T-cell (primary cell): ENCODE data around the gene LCOR. TPM values are rescaled to one million over a fixed set of nuclear protein-coding genes. Genes with fewer than 3 reads are reported as not detected.

ENCODE experiments used
- ATAC-seq, 4 experiments: fragments of 200-7000 bp in 3 of 4; fragments of 150-1000 bp in 1 of 4; cut with Tn5 transposase; replicated peaks in 1 of 4; 1 replicate in 3 of 4; 2 replicates in 1 of 4; pipeline ENCODE4 v1.10.0; 2021; ENCODE audit warnings: moderate library complexity in 3 of 4, mild to moderate bottlenecking in 2 of 4, moderate number of reproducible peaks in 1 of 4
- CTCF ChIA-PET, 2 donors: fragments of 300-600 bp; sonication (Branson Sonifier 250); formaldehyde crosslinking; loops; one replicate each; lab custom pipeline; 2022; ENCODE audit warnings: antibody characterized with exemption in 2 of 2; lab: Charles Lee
- POLR2A ChIA-PET, 2 donors: fragments of 300-600 bp; sonication (Branson Sonifier 250); formaldehyde crosslinking; loops; one replicate each; lab custom pipeline; 2022; ENCODE audit warnings: antibody characterized with exemption in 2 of 2; lab: Charles Lee
- DNase-seq, 35 experiments: peaks; one replicate each; pipeline versions ENCODE4 v3.0.0 to v3.0.0-alpha.2; 2013 to 2023
- H3K27ac ChIP-seq: one replicate; pipeline ENCODE4 v1.5.1; 2013; ENCODE audit warnings: low read length
- H3K27me3 ChIP-seq, 2 experiments: replicated peaks in 1 of 2; 1 replicate in 1 of 2; 2 replicates in 1 of 2; pipeline versions ENCODE4 v1.6.1 to v1.7.0; 2013; ENCODE audit warnings: low read length in 1 of 2, mixed read lengths in 1 of 2; ENCODE audit not compliant: control insufficient read depth in 2 of 2, insufficient read depth in 2 of 2; ENCODE audit errors: extremely low read depth in 1 of 2
- H3K36me3 ChIP-seq, 2 donors: 1 replicate in 1 of 2; 2 replicates in 1 of 2; pipeline versions ENCODE4 v1.6.1 to v1.7.0; 2013; ENCODE audit warnings: low read length in 1 of 2; ENCODE audit not compliant: control insufficient read depth in 2 of 2, insufficient read depth in 1 of 2; ENCODE audit errors: extremely low read depth in 1 of 2
- H3K4me1 ChIP-seq, 2 experiments: 1 replicate in 1 of 2; 2 replicates in 1 of 2; pipeline versions ENCODE4 v1.6.1 to v1.7.0; 2013; ENCODE audit warnings: low read length in 2 of 2, mixed read lengths in 1 of 2; ENCODE audit not compliant: insufficient read depth in 2 of 2, control insufficient read depth in 1 of 2; ENCODE audit errors: extremely low read depth in 1 of 2
- H3K4me3 ChIP-seq, 2 donors: 1 replicate in 1 of 2; 2 replicates in 1 of 2; pipeline versions ENCODE4 v1.5.1 to v1.7.0; 2013; ENCODE audit warnings: mild to moderate bottlenecking in 2 of 2, low read length in 1 of 2, moderate library complexity in 1 of 2; ENCODE audit not compliant: control insufficient read depth in 1 of 2; ENCODE audit errors: extremely low read depth in 1 of 2
- H3K9me3 ChIP-seq: 2 replicates; pipeline ENCODE4 v1.7.0; 2013
- H3K27ac Mint-ChIP-seq, 2 donors: one replicate each; pipeline ENCODE4 v1.8.0; 2020 to 2021; ENCODE audit warnings: mild to moderate bottlenecking in 2 of 2, mixed read lengths in 2 of 2
- H3K27me3 Mint-ChIP-seq, 2 donors: one replicate each; pipeline ENCODE4 v1.8.0; 2021 to 2022; ENCODE audit warnings: mixed read lengths in 2 of 2
- H3K36me3 Mint-ChIP-seq: one replicate; pipeline ENCODE4 v1.8.0; 2021; ENCODE audit warnings: mixed read lengths
- H3K4me1 Mint-ChIP-seq, 3 donors: one replicate each; pipeline ENCODE4 v1.8.0; 2020 to 2022; ENCODE audit warnings: mixed read lengths in 3 of 3, mild to moderate bottlenecking in 1 of 3
- H3K4me3 Mint-ChIP-seq, 3 donors: one replicate each; pipeline ENCODE4 v1.8.0; 2020 to 2022; ENCODE audit warnings: mild to moderate bottlenecking in 3 of 3, mixed read lengths in 3 of 3, moderate library complexity in 3 of 3
- H3K9me3 Mint-ChIP-seq, 3 donors: one replicate each; pipeline ENCODE4 v1.8.0; 2020 to 2022; ENCODE audit warnings: mixed read lengths in 3 of 3
- WGBS: methylation state at CpG from one replicate; pipeline ENCODE4 v1.1.5; 2013; ENCODE audit warnings: missing lambda C conversion rate; ENCODE audit not compliant: insufficient coverage; 5-methylcytosine and 5-hydroxymethylcytosine counted together
- total RNA-seq, 35 experiments: library from RNA in 6 of 35; stranded (reverse) in 6 of 35; fragments of 120-200 nt in 1 of 35; gene quantifications; one replicate each; pipeline versions ENCODE4 v1.2.1 to v1.2.4 and lab custom pipeline; 2013 to 2026

LCOR gene
- total RNA-seq, 5 donors from 2014 or later (not counting 1 experiment from before 2014, with no cell fraction given), result 32.0 to 67.3 (median 38.0) TPM

- Mint-ChIP-seq H3K4me1 (peaks cover 19 to 23% (median 20%) of the 10 kb centered on the region in 3 donors), H3K36me3 (no peaks in the 10 kb centered on the region), H3K27me3 (no peaks in the 10 kb centered on the region), H3K27ac (no peak overlapping the region), H3K9me3 (no peaks in the 10 kb centered on the region), H3K4me3 (no peak overlapping the region)
- 94% methylated on average over 2 of the region's 5 CpGs for WGBS
- CTCF ChIA-PET, result no interaction called here
- ATAC-seq (no peak), DNase-seq (no peak)
- H3K36me3 ChIP-seq, result no peaks in the 10 kb centered on the region
- POLR2A ChIA-PET, result no interaction called here
- H3K27me3 ChIP-seq, result no peaks in the 10 kb centered on the region
- peaks cover 9 to 13% of the 10 kb centered on the region in 2 experiments for H3K4me1 ChIP-seq
- H3K27ac ChIP-seq, result no peak overlapping the region
- no peak overlapping the region for H3K4me3 ChIP-seq
- H3K9me3 ChIP-seq, result no peaks in the 10 kb centered on the region
These were observed 3.5 kb upstream of the LCOR start for GRCh38 chr10:96828609-96829008.

- CTCF ChIA-PET, result interaction anchor here (1.0 to 1.4 kb wide), 4 partner anchors 8 to 188 kb away, joined by 3 to 5 read pairs (median 4); no protein-coding TSS in a partner anchor
- Histone ChIP-seq H3K27me3 (no peaks in the 10 kb centered on the region), H3K4me1 (peaks cover 12 to 19% of the 10 kb centered on the region in 2 experiments), H3K36me3 (no peaks in the 10 kb centered on the region), H3K4me3 (no peak overlapping the region), H3K27ac (no peak overlapping the region), H3K9me3 (no peaks in the 10 kb centered on the region)
- Mint-ChIP-seq H3K27ac (peak overlapping the region in 1 of 2 donors; percentile 91), H3K9me3 (no peaks in the 10 kb centered on the region), H3K4me1 (peaks cover 25 to 29% (median 26%) of the 10 kb centered on the region in 3 donors), H3K36me3 (no peaks in the 10 kb centered on the region), H3K27me3 (no peaks in the 10 kb centered on the region), H3K4me3 (no peak overlapping the region)
- 100% methylated on average over 1 of the region's 5 CpGs for WGBS
- POLR2A ChIA-PET, result no interaction called here
- ATAC-seq (no peak), DNase-seq (no peak)
These were observed 2.9 kb upstream of the LCOR start for GRCh38 chr10:96829029-96829773.

GRCh38 chr10:96830511-96831199 is 1.4 kb upstream of the LCOR start:
- DNase-seq (peak; percentile 48 to 92 (median 73)), ATAC-seq (no peak)
- H3K4me3 Mint-ChIP-seq, result peak overlapping the region; percentile 74 to 89 (median 76)
- H3K4me3 ChIP-seq, result no peak overlapping the region
- H3K27ac ChIP-seq, result peak overlapping the region; percentile 83
- H3K27me3 ChIP-seq, result no peaks in the 10 kb centered on the region
- H3K36me3 Mint-ChIP-seq, result no peaks in the 10 kb centered on the region
- H3K27me3 Mint-ChIP-seq, result no peaks in the 10 kb centered on the region
- peaks cover 12 to 21% of the 10 kb centered on the region in 2 experiments for H3K4me1 ChIP-seq
- 20% methylated on average over 5 of the region's 17 CpGs for WGBS
- peaks cover 38 to 42% (median 39%) of the 10 kb centered on the region in 3 donors for H3K4me1 Mint-ChIP-seq
- peak overlapping the region; percentile 83 to 91 for H3K27ac Mint-ChIP-seq
- H3K9me3 Mint-ChIP-seq, result no peaks in the 10 kb centered on the region
- ChIA-PET CTCF (interaction anchor here (0.5 to 1.4 kb wide), 4 partner anchors 41 to 238 kb away, joined by 3 to 5 read pairs (median 4); no protein-coding TSS in a partner anchor), POLR2A (no interaction called here)
- no peaks in the 10 kb centered on the region for H3K36me3 ChIP-seq
- no peaks in the 10 kb centered on the region for H3K9me3 ChIP-seq

GRCh38 chr10:96831200-96831866 is 765 bp upstream of the LCOR start:
- POLR2A ChIA-PET, result no interaction called here
- peak overlapping the region; percentile 32 to 52 for H3K4me3 ChIP-seq
- peak overlapping the region; percentile 89 to 92 (median 89) for H3K4me3 Mint-ChIP-seq

GRCh38 chr10:96832721-96833219 is 672 bp downstream of the LCOR start:
- H3K4me1 ChIP-seq, result peaks cover 15 to 21% of the 10 kb centered on the region in 2 experiments
- no peaks in the 10 kb centered on the region for H3K27me3 ChIP-seq
- Mint-ChIP-seq H3K36me3 (peaks cover 3% of the 10 kb centered on the region), H3K9me3 (no peaks in the 10 kb centered on the region), H3K4me1 (peaks cover 55 to 60% (median 56%) of the 10 kb centered on the region in 3 donors), H3K27me3 (no peaks in the 10 kb centered on the region), H3K27ac (no peak overlapping the region), H3K4me3 (peak overlapping the region; percentile 80 to 89 (median 82))
- H3K4me3 ChIP-seq, result peak overlapping the region; percentile 67 to 72
- ATAC-seq (peak; percentile 67 to 68 (median 68)), DNase-seq (peak in 34 of 35 experiments; percentile 75 to 93 (median 84))
- no peaks in the 10 kb centered on the region for H3K9me3 ChIP-seq
- ChIA-PET POLR2A (interaction anchor here in 1 of 2 donors (0.6 kb wide), 1 partner anchor 21 kb away, joined by 3 read pairs; no protein-coding TSS in a partner anchor), CTCF (interaction anchor here in 1 of 2 donors (0.6 to 0.7 kb wide), 2 partner anchors 147 to 192 kb away, joined by 3 read pairs; no protein-coding TSS in a partner anchor)
- WGBS, result under 1% methylated on average over 53 of the region's 72 CpGs
- H3K36me3 ChIP-seq, result no peaks in the 10 kb centered on the region
- H3K27ac ChIP-seq, result no peak overlapping the region

More at GRCh38 chr10:96831200-96831866, 765 bp upstream of the LCOR start:
- no peaks in the 10 kb centered on the region for H3K9me3 ChIP-seq
- H3K36me3 ChIP-seq, result no peaks in the 10 kb centered on the region
- peaks cover 44 to 48% (median 46%) of the 10 kb centered on the region in 3 donors for H3K4me1 Mint-ChIP-seq
- peak overlapping the region; percentile 95 to 96 for H3K27ac Mint-ChIP-seq
- H3K4me1 ChIP-seq, result peaks cover 12 to 21% of the 10 kb centered on the region in 2 experiments
- WGBS, result 10% methylated on average over 2 of the region's 14 CpGs
- no peak for ATAC-seq
- H3K27me3 ChIP-seq, result no peaks in the 10 kb centered on the region
- CTCF ChIA-PET, result no interaction called here
- no peaks in the 10 kb centered on the region for H3K36me3 Mint-ChIP-seq
- no peak for DNase-seq
- H3K9me3 Mint-ChIP-seq, result no peaks in the 10 kb centered on the region
- H3K27ac ChIP-seq, result peak overlapping the region; percentile 83
- no peaks in the 10 kb centered on the region for H3K27me3 Mint-ChIP-seq
